ENCODE results near the gene KCTD19.
A peak's percentile ranks its signal among the peaks of the same experiment; 100 is the strongest.

Gene KCTD19

GRCh38 chr16:67283039-67283825 is 43.3 kb downstream of the KCTD19 start:
- no peak for DNase-seq (ENCODE audit: low read depth in 2 of 2)

GRCh38 chr16:67282447-67282805 is 44.1 kb downstream of the KCTD19 start:
- DNase-seq (ENCODE audit: low read depth in 2 of 2), result no peak

- no peak for DNase-seq (ENCODE audit: low read depth in 2 of 2)
Observed at GRCh38 chr16:67281536-67282446, 44.8 kb downstream of the KCTD19 start.

GRCh38 chr16:67280090-67281015 is 46.2 kb downstream of the KCTD19 start:
- DNase-seq (ENCODE audit: low read depth in 2 of 2), result no peak

- DNase-seq (ENCODE audit: low read depth in 2 of 2), result peak; percentile 73 to 79
Observed at GRCh38 chr16:67279296-67280089, 47.0 kb downstream of the KCTD19 start, which contains the start of gene PLEKHG4. TSS of gene PLEKHG4 (plus strand) at chr16:67279532. CDS start at chr16:67280045, 513 bp downstream.

- peak; percentile 24 to 52 for DNase-seq (ENCODE audit: low read depth in 2 of 2)
Observed at GRCh38 chr16:67278773-67279295, 47.7 kb downstream of the KCTD19 start.

- DNase-seq (ENCODE audit: low read depth in 2 of 2), result no peak
Observed at GRCh38 chr16:67277999-67278772, 48.4 kb downstream of the KCTD19 start.

- peak in 1 of 2 experiments; percentile 41 for DNase-seq (ENCODE audit: low read depth in 2 of 2)
Observed at GRCh38 chr16:67277294-67277998, 49.1 kb downstream of the KCTD19 start.

GRCh38 chr16:67275321-67275720 is 51.2 kb downstream of the KCTD19 start:
- DNase-seq (ENCODE audit: low read depth in 2 of 2), result no peak

- DNase-seq (ENCODE audit: low read depth in 2 of 2), result no peak
Observed at GRCh38 chr16:67271446-67271845, 55.1 kb downstream of the KCTD19 start.

- no peak for DNase-seq (ENCODE audit: low read depth in 2 of 2)
Observed at GRCh38 chr16:67270931-67271338, 55.6 kb downstream of the KCTD19 start.

- DNase-seq (ENCODE audit: low read depth in 2 of 2), result no peak
Observed at GRCh38 chr16:67269766-67270165, 56.8 kb downstream of the KCTD19 start.

GRCh38 chr16:67268136-67268579 is 58.4 kb downstream of the KCTD19 start:
- DNase-seq (ENCODE audit: low read depth in 2 of 2), result no peak

- no peak for DNase-seq (ENCODE audit: low read depth in 2 of 2)
Observed at GRCh38 chr16:67265834-67266233, 60.7 kb downstream of the KCTD19 start.

- DNase-seq (ENCODE audit: low read depth in 2 of 2), result no peak
Observed at GRCh38 chr16:67264866-67265265, 61.7 kb downstream of the KCTD19 start.

- DNase-seq (ENCODE audit: low read depth in 2 of 2), result no peak
Observed at GRCh38 chr16:67264277-67264676, 62.3 kb downstream of the KCTD19 start.

GRCh38 chr16:67263201-67263600 is 63.3 kb downstream of the KCTD19 start:
- DNase-seq (ENCODE audit: low read depth in 2 of 2), result no peak

- DNase-seq (ENCODE audit: low read depth in 2 of 2), result no peak
Observed at GRCh38 chr16:67260426-67261063, 66.0 kb downstream of the KCTD19 start.

All from stimulated activated CD4-positive, alpha-beta T cell treated with anti-CD3 and anti-CD28 coated beads, Interleukin-12 subunit alpha, Interleukin-12 subunit beta, amount 100 ng/mL, for 24 hours (primary cell).